Left ventricle myocardium inferior (tissue), 1 donor: ENCODE results near the gene FARS2. TPM values are rescaled to one million over a fixed set of nuclear protein-coding genes. Genes with fewer than 3 reads are reported as not detected.

Experiments used
- DNase-seq: peaks from one replicate; pipeline ENCODE4 v3.0.0-alpha.2; 2020
- H3K27ac ChIP-seq: fragments of 200-600 bp; replicated peaks from 2 replicates; pipeline ENCODE4 v1.8.0; 2021
- H3K27me3 ChIP-seq: fragments of 200-600 bp; 2 replicates; pipeline ENCODE4 v1.8.0; 2021; ENCODE audit warnings: low read depth
- H3K36me3 ChIP-seq: fragments of 200-600 bp; 2 replicates; pipeline ENCODE4 v1.8.0; 2021
- H3K4me1 ChIP-seq: fragments of 200-600 bp; 2 replicates; pipeline ENCODE4 v1.8.0; 2021
- H3K4me3 ChIP-seq: fragments of 200-600 bp; 2 replicates; pipeline ENCODE4 v1.8.0; 2021; ENCODE audit warnings: mild to moderate bottlenecking, moderate library complexity
- H3K9me3 ChIP-seq: fragments of 200-600 bp; replicated peaks from 2 replicates; pipeline ENCODE4 v1.8.0; 2021
- intact Hi-C: fragments of 100-400 bp; cut with micrococcal nuclease; formaldehyde crosslinking; loops from one replicate; pipeline ENCODE4 v1.11.0; 2022
- total RNA-seq: library from RNA; stranded (reverse); fragmentation: NEBNext Ultra II Directional; extraction: Animal tissue kit (Norgen Biotek cat#: 25700); gene quantifications from one replicate; pipeline ENCODE4 v1.2.1, GENCODE V29; 2021
- TF ChIP-seq, protein P1 (sequence below): fragments of 200-600 bp; IDR thresholded peaks from 2 replicates; pipeline ENCODE4 v1.8.0; 2021; ENCODE audit warnings: antibody characterized with exemption, mild to moderate bottlenecking, borderline replicate concordance
- donor health status: DM: no; HTN: yes; CAD: no; lungs with severe emphysema.

Gene FARS2
- total RNA-seq, 1 donor from 2014 or later: 16.7 TPM

DNA sequence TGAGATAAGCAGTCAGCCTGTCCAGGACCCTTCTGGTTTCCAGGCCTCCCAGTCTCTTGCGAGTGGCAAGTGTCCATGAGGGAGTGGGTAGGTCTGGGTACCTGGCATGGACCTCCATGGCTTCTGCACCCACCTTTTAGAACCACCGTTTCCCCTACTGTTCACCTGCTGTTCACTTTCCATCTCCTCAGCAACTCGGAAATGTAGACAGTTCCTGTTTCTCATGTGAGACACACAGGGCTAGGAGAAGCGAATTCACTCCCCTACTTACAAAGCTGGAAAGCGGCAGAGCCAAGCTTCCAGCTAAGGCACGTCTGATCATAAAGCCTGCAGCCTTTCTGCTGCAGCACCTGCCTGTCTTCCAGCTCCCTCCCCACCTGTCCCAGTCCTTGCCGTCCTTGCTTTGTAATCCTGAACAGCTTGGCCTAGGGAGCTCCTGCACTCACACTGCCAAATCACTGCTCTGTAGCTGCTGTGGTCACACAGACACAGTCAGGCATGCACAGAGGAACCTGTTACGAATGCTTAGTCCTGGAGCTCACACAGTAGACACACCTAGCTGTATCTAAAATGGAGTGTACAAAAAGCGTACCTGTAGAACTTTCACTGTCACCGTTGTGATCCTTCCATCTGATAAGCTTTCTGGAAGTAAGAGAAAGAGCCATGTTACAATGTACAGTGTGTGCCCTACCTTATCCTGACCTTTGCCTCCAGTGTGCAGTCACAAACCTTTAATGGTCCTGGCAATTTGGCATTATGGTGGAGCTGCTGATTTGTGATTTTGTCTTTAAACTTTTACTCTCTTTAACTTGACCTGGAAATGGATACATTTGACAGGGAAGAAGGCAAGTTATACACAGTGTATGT is 451.3 kb downstream of the FARS2 start:
- peaks cover 26% of the 10 kb centered on the region for H3K9me3 ChIP-seq
- H3K27me3 ChIP-seq: no peaks in the 10 kb centered on the region
- intact Hi-C loops: no loop called here
- no peaks in the 10 kb centered on the region for H3K36me3 ChIP-seq
- no peaks in the 10 kb centered on the region for H3K4me1 ChIP-seq
- no peak overlapping the region for H3K27ac ChIP-seq
- DNase-seq: no peak
- TF ChIP-seq, protein P1, sequence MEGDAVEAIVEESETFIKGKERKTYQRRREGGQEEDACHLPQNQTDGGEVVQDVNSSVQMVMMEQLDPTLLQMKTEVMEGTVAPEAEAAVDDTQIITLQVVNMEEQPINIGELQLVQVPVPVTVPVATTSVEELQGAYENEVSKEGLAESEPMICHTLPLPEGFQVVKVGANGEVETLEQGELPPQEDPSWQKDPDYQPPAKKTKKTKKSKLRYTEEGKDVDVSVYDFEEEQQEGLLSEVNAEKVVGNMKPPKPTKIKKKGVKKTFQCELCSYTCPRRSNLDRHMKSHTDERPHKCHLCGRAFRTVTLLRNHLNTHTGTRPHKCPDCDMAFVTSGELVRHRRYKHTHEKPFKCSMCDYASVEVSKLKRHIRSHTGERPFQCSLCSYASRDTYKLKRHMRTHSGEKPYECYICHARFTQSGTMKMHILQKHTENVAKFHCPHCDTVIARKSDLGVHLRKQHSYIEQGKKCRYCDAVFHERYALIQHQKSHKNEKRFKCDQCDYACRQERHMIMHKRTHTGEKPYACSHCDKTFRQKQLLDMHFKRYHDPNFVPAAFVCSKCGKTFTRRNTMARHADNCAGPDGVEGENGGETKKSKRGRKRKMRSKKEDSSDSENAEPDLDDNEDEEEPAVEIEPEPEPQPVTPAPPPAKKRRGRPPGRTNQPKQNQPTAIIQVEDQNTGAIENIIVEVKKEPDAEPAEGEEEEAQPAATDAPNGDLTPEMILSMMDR: no peak
- H3K4me3 ChIP-seq: no peak overlapping the region

DNA sequence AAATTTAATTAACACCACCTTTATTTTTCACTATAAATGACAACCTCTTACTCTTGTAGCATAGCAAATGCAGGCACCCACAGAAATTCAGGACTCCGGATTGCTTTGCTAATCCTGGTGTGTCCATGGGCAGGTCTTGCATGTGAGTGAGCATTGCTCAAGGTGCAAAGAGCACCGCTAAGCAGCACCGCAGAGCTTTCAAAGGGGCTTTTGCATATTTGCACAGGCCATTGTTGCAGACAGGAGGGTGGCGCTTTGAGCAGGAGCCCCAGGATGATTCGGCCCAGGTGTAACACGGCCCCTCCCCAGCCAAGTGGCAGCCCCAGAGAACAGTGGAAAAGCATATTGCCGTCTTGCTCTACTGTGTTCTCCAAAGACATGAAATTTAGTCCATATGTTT is 452.2 kb downstream of the FARS2 start:
- no peak overlapping the region for H3K4me3 ChIP-seq
- H3K4me1 ChIP-seq: no peaks in the 10 kb centered on the region
- H3K9me3 ChIP-seq: peaks cover 29% of the 10 kb centered on the region
- no peak overlapping the region for H3K27ac ChIP-seq
- H3K27me3 ChIP-seq: no peaks in the 10 kb centered on the region
- intact Hi-C loops: no loop called here
- no peaks in the 10 kb centered on the region for H3K36me3 ChIP-seq
- no peak for DNase-seq
- TF ChIP-seq, protein P1: no peak

DNA sequence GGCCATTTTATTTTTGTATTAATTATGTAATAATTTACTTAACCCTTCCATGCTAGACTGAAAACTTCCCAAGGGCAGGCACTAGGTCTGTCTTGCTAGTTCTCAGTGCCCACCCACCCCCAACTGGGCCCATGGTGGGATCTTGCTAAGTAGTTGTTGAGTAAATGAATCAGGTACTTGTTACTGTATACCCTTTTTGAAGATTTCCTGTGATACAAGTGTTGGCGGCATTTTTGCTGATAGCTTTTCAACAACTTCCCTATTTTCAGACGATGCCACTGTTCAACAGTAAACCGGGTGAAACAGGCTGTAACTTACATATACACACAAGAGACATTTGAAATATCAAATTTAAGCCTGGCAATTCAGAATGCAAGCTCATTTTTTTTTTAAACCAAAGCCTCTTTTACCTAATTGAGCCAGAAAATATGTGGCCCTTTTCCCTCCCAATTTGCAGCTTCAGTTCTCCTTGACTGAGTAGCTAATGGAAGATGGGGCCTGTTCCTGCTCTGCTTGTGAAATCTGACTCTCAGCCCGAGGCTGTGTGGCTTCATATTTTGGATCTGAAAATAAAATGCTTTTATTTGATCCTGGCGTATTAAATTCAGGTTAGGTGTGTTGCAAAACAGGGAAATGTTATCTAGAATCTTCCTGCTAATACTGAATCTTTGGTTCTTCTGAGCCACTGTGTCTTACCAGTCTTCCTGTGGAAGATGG is 457.1 kb downstream of the FARS2 start:
- Histone ChIP-seq H3K4me1 (peaks cover 2% of the 10 kb centered on the region), H3K27ac (no peak overlapping the region), H3K4me3 (no peak overlapping the region), H3K9me3 (peaks cover 29% of the 10 kb centered on the region), H3K36me3 (no peaks in the 10 kb centered on the region), H3K27me3 (no peaks in the 10 kb centered on the region)
- TF ChIP-seq, protein P1: no peak
- no peak for DNase-seq
- intact Hi-C loops: no loop called here

DNA sequence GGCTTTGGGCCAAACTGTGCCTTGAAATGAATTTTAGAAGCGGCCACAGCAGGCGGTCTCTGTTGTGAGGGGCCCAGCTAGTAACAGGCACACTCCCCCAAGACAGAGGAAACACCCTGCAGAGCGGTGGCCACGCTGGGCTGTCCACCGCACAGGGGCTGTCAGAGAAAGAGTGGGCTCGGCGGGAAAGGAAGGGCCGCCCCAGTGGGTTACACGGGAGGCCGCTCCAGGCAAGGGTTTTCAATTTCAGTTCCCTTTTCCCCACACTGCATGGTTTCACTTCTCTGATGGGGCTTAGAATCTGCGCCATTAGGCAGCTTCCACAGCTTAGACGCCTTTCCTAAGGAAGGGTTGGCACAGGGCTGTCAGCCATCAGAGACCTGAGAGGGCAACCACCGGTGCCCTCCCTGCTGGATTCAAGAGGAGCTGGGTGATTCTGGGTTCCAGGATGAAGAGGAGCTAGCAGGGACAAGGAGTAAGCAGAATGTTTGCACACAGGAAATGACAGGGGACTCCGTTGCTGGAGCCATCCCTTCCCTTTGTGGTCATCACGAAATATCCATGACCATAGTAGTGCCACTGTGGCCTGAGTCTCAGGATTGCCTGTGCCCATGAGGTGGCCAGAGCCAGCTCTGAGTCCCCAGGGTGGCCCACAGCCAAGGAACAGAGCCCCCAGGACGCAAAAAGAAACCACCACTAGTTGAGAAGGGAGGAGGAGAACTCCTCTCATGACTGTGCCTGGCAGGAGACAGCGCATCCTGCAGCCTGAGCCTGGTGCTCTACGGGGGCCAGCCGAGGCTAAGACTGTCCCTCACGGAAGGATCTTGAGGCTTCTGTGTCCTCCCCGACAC is 462.8 kb downstream of the FARS2 start:
- peak; percentile 24 for DNase-seq
- intact Hi-C loops: no loop called here
- Histone ChIP-seq H3K4me1 (peaks cover 4% of the 10 kb centered on the region), H3K27me3 (no peaks in the 10 kb centered on the region), H3K27ac (no peak overlapping the region), H3K36me3 (no peaks in the 10 kb centered on the region), H3K4me3 (no peak overlapping the region), H3K9me3 (no peaks in the 10 kb centered on the region)
- TF ChIP-seq, protein P1: no peak

DNA sequence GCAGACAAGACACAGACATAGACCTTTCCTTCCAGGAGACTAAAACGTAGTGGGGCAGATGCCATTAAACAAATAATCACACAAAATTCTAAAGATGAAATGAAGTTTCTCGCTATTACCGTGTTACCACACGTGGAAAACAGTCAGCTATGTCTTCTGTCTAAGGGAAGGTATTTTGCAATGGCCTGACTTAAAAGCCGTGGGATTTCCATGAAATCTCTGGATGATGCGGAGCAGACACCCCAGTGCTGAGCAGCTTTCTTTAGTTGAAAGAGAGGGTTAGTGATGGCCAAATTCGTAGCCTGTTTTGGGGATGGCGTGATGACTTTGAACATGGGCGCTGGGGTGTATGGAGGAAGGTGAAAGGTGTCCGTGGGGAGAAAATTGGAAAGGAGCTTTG is 463.6 kb downstream of the FARS2 start:
- no peak for DNase-seq
- Histone ChIP-seq H3K9me3 (no peaks in the 10 kb centered on the region), H3K27ac (no peak overlapping the region), H3K27me3 (no peaks in the 10 kb centered on the region), H3K36me3 (no peaks in the 10 kb centered on the region), H3K4me3 (no peak overlapping the region), H3K4me1 (peaks cover 4% of the 10 kb centered on the region)
- intact Hi-C loops: no loop called here
- TF ChIP-seq, protein P1: no peak
